ENCODE data around the gene ZNF385B.

The ZNF385B gene

GRCh38 chr2:179467960-179468359 lies 393.5 kb downstream of the ZNF385B start:
- TF ChIP-seq TAF1 (IDR thresholded peaks at IDR 0.05; ENCODE audit: borderline replicate concordance, insufficient read depth, low read length): no peak
- no peak for TF ChIP-seq SIN3A (IDR thresholded peaks at IDR 0.05; ENCODE audit: borderline replicate concordance, insufficient read depth, low read length)
- TF ChIP-seq FOXP2 (optimal IDR thresholded peaks at IDR 0.05; ENCODE audit: borderline replicate concordance, extremely low read depth, extremely low read length, insufficient read depth): no peak
- TF ChIP-seq REST (IDR thresholded peaks at IDR 0.05; ENCODE audit: insufficient read depth in 1 of 2, low read depth in 2 of 2, low read length in 2 of 2): no peak

- TF ChIP-seq FOXP2 (optimal IDR thresholded peaks at IDR 0.05; ENCODE audit: borderline replicate concordance, extremely low read depth, extremely low read length, insufficient read depth) (no peak), POLR2AphosphoS5 (IDR thresholded peaks at IDR 0.05; ENCODE audit: low read depth, low read length) (no peak), TAF1 (IDR thresholded peaks at IDR 0.05; ENCODE audit: borderline replicate concordance, insufficient read depth, low read length) (no peak), SIN3A (IDR thresholded peaks at IDR 0.05; ENCODE audit: borderline replicate concordance, insufficient read depth, low read length) (no peak), REST (IDR thresholded peaks at IDR 0.05; ENCODE audit: insufficient read depth in 1 of 2, low read depth in 2 of 2, low read length in 2 of 2) (no peak)
Observed at GRCh38 chr2:179467111-179467510, 394.3 kb downstream of the ZNF385B start.

GRCh38 chr2:179461420-179461819 lies 400.0 kb downstream of the ZNF385B start:
- TF ChIP-seq REST (IDR thresholded peaks at IDR 0.05; ENCODE audit: insufficient read depth in 1 of 2, low read depth in 2 of 2, low read length in 2 of 2) (no peak), POLR2AphosphoS5 (IDR thresholded peaks at IDR 0.05; ENCODE audit: low read depth, low read length) (no peak), TAF1 (IDR thresholded peaks at IDR 0.05; ENCODE audit: borderline replicate concordance, insufficient read depth, low read length) (no peak), SIN3A (IDR thresholded peaks at IDR 0.05; ENCODE audit: borderline replicate concordance, insufficient read depth, low read length) (no peak), FOXP2 (optimal IDR thresholded peaks at IDR 0.05; ENCODE audit: borderline replicate concordance, extremely low read depth, extremely low read length, insufficient read depth) (no peak)

- TF ChIP-seq POLR2AphosphoS5 (IDR thresholded peaks at IDR 0.05; ENCODE audit: low read depth, low read length) (no peak), TAF1 (IDR thresholded peaks at IDR 0.05; ENCODE audit: borderline replicate concordance, insufficient read depth, low read length) (no peak)
Observed at GRCh38 chr2:179460181-179460929, 401.1 kb downstream of the ZNF385B start.

GRCh38 chr2:179455824-179456223 lies 405.6 kb downstream of the ZNF385B start:
- no peak for TF ChIP-seq REST (IDR thresholded peaks at IDR 0.05; ENCODE audit: insufficient read depth in 1 of 2, low read depth in 2 of 2, low read length in 2 of 2)
- no peak for TF ChIP-seq TAF1 (IDR thresholded peaks at IDR 0.05; ENCODE audit: borderline replicate concordance, insufficient read depth, low read length)
- no peak for TF ChIP-seq POLR2AphosphoS5 (IDR thresholded peaks at IDR 0.05; ENCODE audit: low read depth, low read length)
- no peak for TF ChIP-seq FOXP2 (optimal IDR thresholded peaks at IDR 0.05; ENCODE audit: borderline replicate concordance, extremely low read depth, extremely low read length, insufficient read depth)
- no peak for TF ChIP-seq SIN3A (IDR thresholded peaks at IDR 0.05; ENCODE audit: borderline replicate concordance, insufficient read depth, low read length)
